GM21576 (cell line): ENCODE measurements around the gene GTF2F2.

Experiments used
- ATAC-seq: cut with Tn5 transposase; IDR thresholded peaks from one replicate; pipeline ENCODE4 v1.9.1; 2021; ENCODE audit warnings: mild to moderate bottlenecking, moderate library complexity; ENCODE audit not compliant: unreplicated experiment

The GTF2F2 gene

GRCh38 chr13:45120967-45121831, 889 bp downstream of the GTF2F2 start:
- no peak for ATAC-seq

- no peak for ATAC-seq
Observed at GRCh38 chr13:45122941-45123340, 2.6 kb downstream of the GTF2F2 start.

- ATAC-seq: peak; percentile 95
Observed at GRCh38 chr13:45132369-45133064, 12.2 kb downstream of the GTF2F2 start.

- no peak for ATAC-seq
Observed at GRCh38 chr13:45133396-45134118, 13.2 kb downstream of the GTF2F2 start.

- ATAC-seq: no peak
Observed at GRCh38 chr13:45136741-45137504, 16.6 kb downstream of the GTF2F2 start.

- no peak for ATAC-seq
Observed at GRCh38 chr13:45137526-45137925, 17.2 kb downstream of the GTF2F2 start.

GRCh38 chr13:45138282-45138681, 18.0 kb downstream of the GTF2F2 start:
- no peak for ATAC-seq

- ATAC-seq: no peak
Observed at GRCh38 chr13:45141369-45141768, 21.1 kb downstream of the GTF2F2 start.

- ATAC-seq: no peak
Observed at GRCh38 chr13:45142440-45143345, 22.4 kb downstream of the GTF2F2 start.

- no peak for ATAC-seq
Observed at GRCh38 chr13:45143346-45143751, 23.0 kb downstream of the GTF2F2 start.

- ATAC-seq: no peak
Observed at GRCh38 chr13:45149964-45150363, 29.7 kb downstream of the GTF2F2 start.

- no peak for ATAC-seq
Observed at GRCh38 chr13:45156565-45157361, 36.5 kb downstream of the GTF2F2 start.

GRCh38 chr13:45162194-45162593, 41.9 kb downstream of the GTF2F2 start:
- ATAC-seq: no peak

GRCh38 chr13:45162821-45163220, 42.5 kb downstream of the GTF2F2 start:
- no peak for ATAC-seq

GRCh38 chr13:45166858-45167257, 46.5 kb downstream of the GTF2F2 start:
- ATAC-seq: no peak

- no peak for ATAC-seq
Observed at GRCh38 chr13:45167611-45168554, 47.6 kb downstream of the GTF2F2 start.

GRCh38 chr13:45168555-45168930, 48.2 kb downstream of the GTF2F2 start:
- no peak for ATAC-seq

GRCh38 chr13:45174478-45174877, 54.2 kb downstream of the GTF2F2 start:
- no peak for ATAC-seq
